PFSK-1 (cell line): ENCODE measurements around the gene RNF26.

Experiments
- FOXP2 ChIP-seq: optimal IDR thresholded peaks from 2 replicates; pipeline ENCODE3; 2011; ENCODE audit warnings: borderline replicate concordance, control low read depth, inconsistent platforms; ENCODE audit not compliant: insufficient read depth; ENCODE audit errors: extremely low read length, extremely low read depth
- POLR2AphosphoS5 ChIP-seq: IDR thresholded peaks from 2 replicates; pipeline ENCODE4 v1.6.1; 2012; ENCODE audit warnings: low read depth, mild to moderate bottlenecking, control low read depth, low read length, moderate library complexity
- SIN3A ChIP-seq: IDR thresholded peaks from 2 replicates; pipeline ENCODE4 v1.6.1; 2012; ENCODE audit warnings: mild to moderate bottlenecking, low read length, moderate library complexity, borderline replicate concordance; ENCODE audit not compliant: insufficient read depth
- TAF1 ChIP-seq: IDR thresholded peaks from 2 replicates; pipeline ENCODE4 v1.6.1; 2012; ENCODE audit warnings: low read length, control low read depth, borderline replicate concordance; ENCODE audit not compliant: insufficient read depth
- TF ChIP-seq, protein P1 (sequence below), 2 experiments: IDR thresholded peaks; 2 replicates each; pipeline versions ENCODE4 v1.6.1 to v1.8.0; 2011 to 2012; ENCODE audit warnings: low read depth in 2 of 2, low read length in 2 of 2, control low read depth in 1 of 2, inconsistent platforms in 1 of 2, mild to moderate bottlenecking in 1 of 2, moderate library complexity in 1 of 2; ENCODE audit not compliant: insufficient read depth in 1 of 2

Gene RNF26

DNA sequence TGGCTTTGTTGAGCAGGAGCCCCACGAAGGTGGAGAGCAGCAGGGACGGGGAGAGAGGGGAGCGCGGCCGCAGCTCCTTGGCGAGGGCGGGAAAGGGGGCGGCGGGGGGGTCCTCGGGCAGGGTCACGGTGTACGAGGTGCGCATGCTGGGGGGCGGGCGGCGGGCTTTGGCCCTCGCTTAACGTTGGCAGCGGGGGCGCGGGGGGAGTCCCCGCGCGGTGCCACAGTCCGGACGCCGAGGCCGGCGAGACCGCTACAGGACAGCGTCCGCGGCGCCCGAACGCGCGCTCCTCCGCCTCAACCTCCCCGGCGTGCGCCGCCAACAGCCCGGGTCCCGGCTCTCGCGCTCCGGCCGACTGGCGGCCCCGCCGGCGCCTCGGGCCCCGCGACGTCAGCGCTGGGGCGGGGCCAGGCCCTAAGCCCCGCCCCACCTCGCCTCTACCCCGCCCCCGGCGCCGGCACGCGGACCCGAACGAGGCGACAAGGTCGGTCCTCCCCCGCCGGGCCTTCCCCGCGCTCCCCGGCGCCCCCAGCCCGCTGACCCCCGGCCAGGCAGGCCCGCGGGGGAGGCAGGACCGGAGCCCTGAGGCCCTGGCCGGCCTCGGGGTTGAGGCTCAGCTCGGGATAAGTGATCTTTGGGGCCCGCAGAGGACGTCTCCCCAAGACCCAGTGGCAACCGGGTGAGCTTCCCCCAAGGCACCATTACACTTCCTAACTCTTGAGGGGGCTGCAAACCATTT is 29.7 kb downstream of the RNF26 start:
- TF ChIP-seq FOXP2: no peak
- TF ChIP-seq, protein P1, sequence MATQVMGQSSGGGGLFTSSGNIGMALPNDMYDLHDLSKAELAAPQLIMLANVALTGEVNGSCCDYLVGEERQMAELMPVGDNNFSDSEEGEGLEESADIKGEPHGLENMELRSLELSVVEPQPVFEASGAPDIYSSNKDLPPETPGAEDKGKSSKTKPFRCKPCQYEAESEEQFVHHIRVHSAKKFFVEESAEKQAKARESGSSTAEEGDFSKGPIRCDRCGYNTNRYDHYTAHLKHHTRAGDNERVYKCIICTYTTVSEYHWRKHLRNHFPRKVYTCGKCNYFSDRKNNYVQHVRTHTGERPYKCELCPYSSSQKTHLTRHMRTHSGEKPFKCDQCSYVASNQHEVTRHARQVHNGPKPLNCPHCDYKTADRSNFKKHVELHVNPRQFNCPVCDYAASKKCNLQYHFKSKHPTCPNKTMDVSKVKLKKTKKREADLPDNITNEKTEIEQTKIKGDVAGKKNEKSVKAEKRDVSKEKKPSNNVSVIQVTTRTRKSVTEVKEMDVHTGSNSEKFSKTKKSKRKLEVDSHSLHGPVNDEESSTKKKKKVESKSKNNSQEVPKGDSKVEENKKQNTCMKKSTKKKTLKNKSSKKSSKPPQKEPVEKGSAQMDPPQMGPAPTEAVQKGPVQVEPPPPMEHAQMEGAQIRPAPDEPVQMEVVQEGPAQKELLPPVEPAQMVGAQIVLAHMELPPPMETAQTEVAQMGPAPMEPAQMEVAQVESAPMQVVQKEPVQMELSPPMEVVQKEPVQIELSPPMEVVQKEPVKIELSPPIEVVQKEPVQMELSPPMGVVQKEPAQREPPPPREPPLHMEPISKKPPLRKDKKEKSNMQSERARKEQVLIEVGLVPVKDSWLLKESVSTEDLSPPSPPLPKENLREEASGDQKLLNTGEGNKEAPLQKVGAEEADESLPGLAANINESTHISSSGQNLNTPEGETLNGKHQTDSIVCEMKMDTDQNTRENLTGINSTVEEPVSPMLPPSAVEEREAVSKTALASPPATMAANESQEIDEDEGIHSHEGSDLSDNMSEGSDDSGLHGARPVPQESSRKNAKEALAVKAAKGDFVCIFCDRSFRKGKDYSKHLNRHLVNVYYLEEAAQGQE (IDR thresholded peaks at IDR 0.05; ENCODE audit: insufficient read depth in 1 of 2, low read depth in 2 of 2, low read length in 2 of 2): no peak
- no peak for TF ChIP-seq TAF1
- no peak for TF ChIP-seq SIN3A
- TF ChIP-seq POLR2AphosphoS5: no peak

GRCh38 chr11:119365071-119365591 is 30.8 kb downstream of the RNF26 start:
- TF ChIP-seq TAF1 (no peak), SIN3A (no peak), FOXP2 (no peak), POLR2AphosphoS5 (no peak)
- TF ChIP-seq, protein P1 (IDR thresholded peaks at IDR 0.05; ENCODE audit: insufficient read depth in 1 of 2, low read depth in 2 of 2, low read length in 2 of 2): no peak

DNA sequence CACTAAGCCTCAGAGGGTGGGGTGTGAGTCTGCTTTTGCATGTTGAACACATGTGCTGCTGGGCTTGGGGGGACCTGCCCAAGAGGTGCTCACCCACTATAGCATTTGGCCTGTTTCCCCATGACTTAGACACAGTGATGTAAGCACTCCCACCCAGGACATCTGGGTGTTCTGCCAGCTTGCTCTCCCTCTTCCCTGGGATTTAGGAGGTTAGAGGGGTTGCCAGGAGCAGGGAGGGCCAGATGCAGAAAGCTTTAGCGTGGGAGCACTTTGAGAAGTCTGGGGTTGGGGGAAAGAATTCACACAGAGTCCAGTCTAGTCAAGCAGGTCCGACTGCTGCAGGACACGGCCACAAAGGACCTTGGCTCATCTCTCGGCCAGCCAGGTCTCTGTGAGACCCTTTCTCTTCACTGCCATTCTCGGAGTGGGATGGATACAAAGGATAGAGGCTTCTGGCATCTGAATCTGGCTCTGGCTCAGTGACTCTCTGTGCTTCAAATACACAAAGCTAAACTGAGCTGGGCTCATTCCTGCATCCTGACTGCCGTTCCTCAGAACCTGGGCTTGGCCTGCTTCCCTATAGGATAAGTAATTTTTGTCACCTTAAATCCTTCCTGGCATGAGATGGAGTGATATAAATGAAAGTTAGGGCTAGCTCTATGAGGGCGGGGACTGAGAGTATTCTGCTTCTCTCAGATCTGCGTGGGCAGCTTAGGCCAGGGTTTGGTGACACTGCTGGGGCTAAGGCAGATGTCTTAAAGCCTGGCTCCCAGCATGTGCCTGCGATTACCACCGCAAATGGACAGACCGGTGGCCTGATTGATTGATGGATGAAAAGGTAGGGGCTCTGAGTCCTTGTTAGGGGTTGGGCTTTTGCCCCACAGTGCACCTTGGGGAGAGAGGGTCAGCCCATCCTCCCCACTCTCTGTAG is 32.6 kb downstream of the RNF26 start:
- TF ChIP-seq SIN3A: no peak
- TF ChIP-seq TAF1: no peak
- TF ChIP-seq FOXP2: no peak
- TF ChIP-seq, protein P1 (IDR thresholded peaks at IDR 0.05; ENCODE audit: insufficient read depth in 1 of 2, low read depth in 2 of 2, low read length in 2 of 2): no peak
- TF ChIP-seq POLR2AphosphoS5: no peak

GRCh38 chr11:119367661-119368120 is 33.4 kb downstream of the RNF26 start:
- no peak for TF ChIP-seq POLR2AphosphoS5
- no peak for TF ChIP-seq FOXP2

GRCh38 chr11:119368121-119369034 is 34.1 kb downstream of the RNF26 start:
- TF ChIP-seq, protein P1 (IDR thresholded peaks at IDR 0.05; ENCODE audit: insufficient read depth in 1 of 2, low read depth in 2 of 2, low read length in 2 of 2): no peak
- no peak for TF ChIP-seq SIN3A
- TF ChIP-seq FOXP2: no peak
- TF ChIP-seq POLR2AphosphoS5: no peak
- TF ChIP-seq TAF1: no peak
